Neural progenitor cell (in vitro differentiated cells): ENCODE data around the gene SHC3. TPM values are rescaled to one million over a fixed set of nuclear protein-coding genes. Genes with fewer than 3 reads are reported as not detected.
A peak's percentile ranks its signal among the peaks of the same experiment; 100 is the strongest.

Experiments used
- DNase-seq: peaks from one replicate; pipeline ENCODE4 v3.0.0-alpha.2; 2016; ENCODE audit warnings: low spot score
- H2AFZ ChIP-seq: fragments of 200-600 bp; sonication (generic); replicated peaks from 2 replicates; pipeline ENCODE4 v1.6.1; 2016; ENCODE audit warnings: antibody characterized with exemption
- H3F3A ChIP-seq: fragments of 200-600 bp; sonication (generic); 2 replicates; pipeline ENCODE4 v1.6.1; 2016; ENCODE audit warnings: antibody characterized with exemption, low read depth
- H3K27ac ChIP-seq: fragments of 200-600 bp; sonication (generic); 2 replicates; pipeline ENCODE4 v1.5.1; 2016; ENCODE audit warnings: mild to moderate bottlenecking
- H3K27me3 ChIP-seq: fragments of 200-600 bp; sonication (generic); 2 replicates; pipeline ENCODE4 v1.6.1; 2016; ENCODE audit warnings: mild to moderate bottlenecking, moderate library complexity
- H3K36me3 ChIP-seq: fragments of 200-600 bp; sonication (generic); 2 replicates; pipeline ENCODE4 v1.5.1; 2016
- H3K4me1 ChIP-seq: fragments of 200-600 bp; sonication (generic); 2 replicates; pipeline ENCODE4 v1.6.1; 2016; ENCODE audit warnings: mixed run types
- H3K4me2 ChIP-seq: fragments of 200-600 bp; sonication (generic); 2 replicates; pipeline ENCODE4 v1.6.1; 2016
- H3K4me3 ChIP-seq: fragments of 200-600 bp; sonication (generic); 2 replicates; pipeline ENCODE4 v1.5.1; 2016
- H3K79me2 ChIP-seq: fragments of 200-600 bp; sonication (generic); 2 replicates; pipeline ENCODE4 v1.6.1; 2016; ENCODE audit warnings: low read depth
- H3K9ac ChIP-seq: fragments of 200-600 bp; sonication (generic); 2 replicates; pipeline ENCODE4 v1.6.1; 2016
- H3K9me3 ChIP-seq: fragments of 200-600 bp; sonication (generic); 2 replicates; pipeline ENCODE4 v1.5.1; 2016; ENCODE audit warnings: low read depth
- H4K20me1 ChIP-seq: fragments of 200-600 bp; sonication (generic); 2 replicates; pipeline ENCODE4 v1.6.1; 2016; ENCODE audit warnings: low read depth
- H3K27ac Mint-ChIP-seq: 3 replicates; pipeline ENCODE4 v1.8.0; 2021; ENCODE audit warnings: mixed read lengths
- H3K27me3 Mint-ChIP-seq: 2 replicates; pipeline ENCODE4 v1.8.0; 2022; ENCODE audit warnings: low read depth, mild to moderate bottlenecking, inconsistent platforms, moderate library complexity, mixed read lengths; ENCODE audit not compliant: insufficient read depth
- H3K36me3 Mint-ChIP-seq: 3 replicates; pipeline ENCODE4 v1.8.0; 2021; ENCODE audit warnings: mixed read lengths
- H3K4me1 Mint-ChIP-seq: 3 replicates; pipeline ENCODE4 v1.8.0; 2021; ENCODE audit warnings: mixed read lengths
- H3K4me3 Mint-ChIP-seq: 3 replicates; pipeline ENCODE4 v1.8.0; 2021; ENCODE audit warnings: mild to moderate bottlenecking, moderate library complexity, mixed read lengths
- H3K9me3 Mint-ChIP-seq: 3 replicates; pipeline ENCODE4 v1.8.0; 2020; ENCODE audit warnings: mixed read lengths
- CTCF ChIP-seq: fragments of 200-600 bp; sonication (generic); IDR thresholded peaks from 2 replicates; pipeline ENCODE4 v1.5.1; 2017; ENCODE audit warnings: antibody characterized with exemption, mild to moderate bottlenecking
- EZH2 ChIP-seq: fragments of 200-600 bp; sonication (generic); IDR thresholded peaks from 2 replicates; pipeline ENCODE4 v1.6.1; 2017; ENCODE audit warnings: antibody characterized with exemption, mild to moderate bottlenecking, moderate library complexity
- EZH2phosphoT487 ChIP-seq: fragments of 200-600 bp; sonication (generic); IDR thresholded peaks from 2 replicates; pipeline ENCODE4 v1.6.1; 2017; ENCODE audit warnings: antibody characterized with exemption
- total RNA-seq: library from RNA; depleted of rRNA; stranded (reverse); fragments of >200 nt; gene quantifications from 2 replicates; pipeline ENCODE4 v1.2.3, GENCODE V29; 2015; ENCODE audit warnings: low replicate concordance

Gene SHC3
- total RNA-seq, 1 donor from 2014 or later: 0.64 TPM

- H3K27me3 ChIP-seq: peaks cover 25% of the 10 kb centered on the region
- H3K27ac ChIP-seq: no peak overlapping the region
- H3F3A ChIP-seq: peaks cover 16% of the 10 kb centered on the region
- no peaks in the 10 kb centered on the region for H3K79me2 ChIP-seq
- no peak overlapping the region for H3K4me2 ChIP-seq
- no peak overlapping the region for H3K4me3 ChIP-seq
- Mint-ChIP-seq H3K27me3 (peaks cover 2% of the 10 kb centered on the region), H3K4me3 (no peak overlapping the region), H3K27ac (no peak overlapping the region), H3K36me3 (no peaks in the 10 kb centered on the region), H3K9me3 (peaks cover 2% of the 10 kb centered on the region), H3K4me1 (peaks cover 44% of the 10 kb centered on the region)
- H4K20me1 ChIP-seq: peaks cover 15% of the 10 kb centered on the region
- H2AFZ ChIP-seq: no peak overlapping the region
- TF ChIP-seq CTCF: no peak
- no peak for TF ChIP-seq EZH2phosphoT487
- TF ChIP-seq EZH2: no peak
- H3K36me3 ChIP-seq: no peaks in the 10 kb centered on the region
- H3K9ac ChIP-seq: no peak overlapping the region
- H3K4me1 ChIP-seq: peaks cover 16% of the 10 kb centered on the region
- H3K9me3 ChIP-seq: no peaks in the 10 kb centered on the region
- no peak for DNase-seq
These were observed 4.5 kb upstream of the SHC3 start for GRCh38 chr9:89183146-89183545.

GRCh38 chr9:89182369-89182768, 3.8 kb upstream of the SHC3 start:
- H3K27ac ChIP-seq: no peak overlapping the region
- no peaks in the 10 kb centered on the region for H3K36me3 ChIP-seq
- H3K4me1 Mint-ChIP-seq: peaks cover 44% of the 10 kb centered on the region
- H3K4me3 Mint-ChIP-seq: no peak overlapping the region
- H3K9me3 ChIP-seq: no peaks in the 10 kb centered on the region
- H3K27ac Mint-ChIP-seq: no peak overlapping the region
- H3K4me2 ChIP-seq: no peak overlapping the region
- H3K9ac ChIP-seq: no peak overlapping the region
- H3K4me1 ChIP-seq: peaks cover 21% of the 10 kb centered on the region
- no peak overlapping the region for H3K4me3 ChIP-seq
- no peaks in the 10 kb centered on the region for H3K36me3 Mint-ChIP-seq
- H3F3A ChIP-seq: peaks cover 20% of the 10 kb centered on the region
- peaks cover 2% of the 10 kb centered on the region for H3K27me3 Mint-ChIP-seq
- TF ChIP-seq EZH2 (no peak), EZH2phosphoT487 (no peak), CTCF (no peak)
- no peak for DNase-seq
- peaks cover 19% of the 10 kb centered on the region for H4K20me1 ChIP-seq
- no peak overlapping the region for H2AFZ ChIP-seq
- peaks cover 2% of the 10 kb centered on the region for H3K9me3 Mint-ChIP-seq
- no peaks in the 10 kb centered on the region for H3K79me2 ChIP-seq
- H3K27me3 ChIP-seq: peaks cover 33% of the 10 kb centered on the region

GRCh38 chr9:89179895-89180734, 1.5 kb upstream of the SHC3 start:
- peaks cover 55% of the 10 kb centered on the region for H3K27me3 ChIP-seq
- no peaks in the 10 kb centered on the region for H3K36me3 Mint-ChIP-seq
- H4K20me1 ChIP-seq: peaks cover 32% of the 10 kb centered on the region
- H3K4me1 ChIP-seq: peaks cover 29% of the 10 kb centered on the region
- no peak overlapping the region for H3K9ac ChIP-seq
- H3K4me3 ChIP-seq: peak overlapping the region; percentile 62
- peak overlapping the region; percentile 70 for H2AFZ ChIP-seq
- no peaks in the 10 kb centered on the region for H3K9me3 ChIP-seq
- no peaks in the 10 kb centered on the region for H3K79me2 ChIP-seq
- H3K4me1 Mint-ChIP-seq: peaks cover 61% of the 10 kb centered on the region
- H3K36me3 ChIP-seq: no peaks in the 10 kb centered on the region
- H3K27ac ChIP-seq: no peak overlapping the region
- peaks cover 30% of the 10 kb centered on the region for H3F3A ChIP-seq
- H3K4me3 Mint-ChIP-seq: peak overlapping the region; percentile 88
- peaks cover 2% of the 10 kb centered on the region for H3K27me3 Mint-ChIP-seq
- peak; percentile 95 for DNase-seq
- peak overlapping the region; percentile 99 for H3K4me2 ChIP-seq
- H3K9me3 Mint-ChIP-seq: no peaks in the 10 kb centered on the region
- TF ChIP-seq CTCF (no peak), EZH2phosphoT487 (no peak), EZH2 (no peak)
- H3K27ac Mint-ChIP-seq: peak overlapping the region; percentile 99
